HG02938 (cell line): ENCODE data around the gene IRF5.

ENCODE experiments used
- ATAC-seq: cut with Tn5 transposase; IDR thresholded peaks from one replicate; pipeline ENCODE4 v1.9.1; 2021; ENCODE audit warnings: mild to moderate bottlenecking, moderate library complexity; ENCODE audit not compliant: unreplicated experiment

Gene IRF5

GRCh38 chr7:128919881-128920799, 17.6 kb upstream of the IRF5 start:
- ATAC-seq = no peak

- ATAC-seq = no peak
Measured at GRCh38 chr7:128920913-128921582, 16.7 kb upstream of the IRF5 start.

- no peak for ATAC-seq
Measured at GRCh38 chr7:128921866-128922440, 15.8 kb upstream of the IRF5 start.

- ATAC-seq = no peak
Measured at GRCh38 chr7:128922496-128923410, 15.0 kb upstream of the IRF5 start.

DNA sequence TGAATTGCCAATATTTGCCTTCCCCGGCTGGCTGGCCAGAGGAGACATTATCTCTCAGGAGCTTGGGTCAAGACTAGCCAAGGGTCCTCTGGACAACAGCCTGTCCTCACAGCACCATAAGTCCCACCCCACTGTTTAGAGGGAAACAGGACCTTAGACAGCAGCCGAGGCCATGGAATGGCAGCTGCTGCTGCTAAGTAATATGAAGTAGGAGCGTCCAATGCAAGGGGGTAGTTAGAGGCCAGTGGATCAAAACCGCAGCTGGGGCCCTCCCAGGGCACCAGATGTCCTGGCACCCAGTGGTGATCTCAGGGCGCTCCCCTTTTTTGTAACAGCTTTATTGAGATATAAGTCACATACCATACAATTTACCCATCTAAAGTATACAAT, 14.3 kb upstream of the IRF5 start:
- ATAC-seq = no peak

GRCh38 chr7:128924707-128925588, 12.8 kb upstream of the IRF5 start:
- ATAC-seq = no peak

GRCh38 chr7:128928159-128928813, 9.4 kb upstream of the IRF5 start:
- ATAC-seq = no peak

GRCh38 chr7:128928882-128929788, 8.6 kb upstream of the IRF5 start:
- ATAC-seq = no peak

DNA sequence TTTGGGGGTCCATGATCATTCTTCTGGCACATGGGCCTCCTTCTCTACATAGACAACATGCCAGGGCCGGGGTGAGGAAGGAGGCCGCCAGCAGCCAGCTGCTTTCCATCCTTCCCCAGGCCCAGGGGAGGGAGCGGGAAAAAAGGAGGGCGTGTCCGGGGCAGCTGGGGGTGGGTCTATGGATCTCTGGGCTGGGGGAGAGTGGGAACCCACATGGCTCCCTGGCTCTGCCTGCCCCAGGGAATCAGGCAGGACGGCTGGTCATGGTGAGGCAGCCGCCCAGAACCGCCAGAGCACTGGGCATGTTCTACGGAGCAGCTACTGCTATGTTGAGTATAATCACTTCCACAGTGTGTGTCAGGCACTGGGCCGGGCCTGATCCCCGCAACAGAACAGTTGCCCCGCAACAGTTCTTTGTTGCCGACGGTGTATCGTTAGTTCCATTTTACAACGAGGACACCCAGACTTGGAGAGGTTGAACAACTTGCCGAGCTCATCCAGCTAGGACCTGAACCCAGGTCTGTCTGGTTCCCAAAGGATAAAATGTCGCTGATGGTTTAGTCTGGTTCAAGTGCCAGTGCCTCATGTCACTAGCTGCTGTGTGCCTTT, 6.4 kb upstream of the IRF5 start:
- ATAC-seq = no peak

DNA sequence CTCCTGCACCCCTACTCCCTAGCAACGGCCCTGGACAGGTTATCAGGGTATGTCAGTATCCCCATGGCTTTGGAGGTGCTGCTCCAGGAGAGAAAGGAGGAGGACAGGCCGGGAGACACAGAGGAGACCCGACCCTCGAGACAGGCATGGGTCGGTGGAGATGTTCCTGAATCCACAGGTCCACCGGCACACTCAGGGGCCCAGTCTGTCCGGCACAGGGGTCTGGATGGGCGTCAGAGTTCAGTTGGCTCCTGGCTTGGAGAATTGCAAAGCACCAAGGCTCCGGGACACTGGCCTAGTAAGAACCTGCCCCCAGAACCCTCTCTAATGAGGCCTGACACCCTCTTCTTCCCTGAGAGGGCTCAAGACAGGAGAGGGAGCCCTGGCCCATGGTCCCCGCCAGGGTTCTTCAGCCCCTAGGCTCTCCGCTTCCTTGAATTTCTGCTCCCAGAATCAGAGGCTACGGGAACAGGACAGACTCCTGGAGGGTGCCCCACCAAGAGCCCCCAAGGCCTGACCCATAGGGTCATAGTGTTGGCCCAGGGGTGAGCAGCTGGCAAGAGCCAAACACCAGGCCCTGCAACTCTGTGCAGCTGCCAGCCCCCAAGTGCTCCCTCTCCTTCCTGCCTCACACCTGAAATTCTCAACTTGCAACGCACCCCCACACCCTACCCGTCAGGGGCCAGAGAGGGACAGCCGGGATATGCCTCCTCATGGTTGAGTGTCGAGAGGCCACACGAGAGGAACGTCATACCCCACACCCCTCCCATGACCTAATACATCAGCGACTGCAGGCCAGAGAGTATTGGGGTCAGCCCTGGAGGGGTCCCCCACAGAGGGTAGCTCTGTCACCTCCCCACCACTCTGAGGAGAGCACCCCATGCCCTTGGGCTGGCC, 5.5 kb upstream of the IRF5 start:
- no peak for ATAC-seq

- no peak for ATAC-seq
Measured at GRCh38 chr7:128932862-128933179, 4.9 kb upstream of the IRF5 start.

DNA sequence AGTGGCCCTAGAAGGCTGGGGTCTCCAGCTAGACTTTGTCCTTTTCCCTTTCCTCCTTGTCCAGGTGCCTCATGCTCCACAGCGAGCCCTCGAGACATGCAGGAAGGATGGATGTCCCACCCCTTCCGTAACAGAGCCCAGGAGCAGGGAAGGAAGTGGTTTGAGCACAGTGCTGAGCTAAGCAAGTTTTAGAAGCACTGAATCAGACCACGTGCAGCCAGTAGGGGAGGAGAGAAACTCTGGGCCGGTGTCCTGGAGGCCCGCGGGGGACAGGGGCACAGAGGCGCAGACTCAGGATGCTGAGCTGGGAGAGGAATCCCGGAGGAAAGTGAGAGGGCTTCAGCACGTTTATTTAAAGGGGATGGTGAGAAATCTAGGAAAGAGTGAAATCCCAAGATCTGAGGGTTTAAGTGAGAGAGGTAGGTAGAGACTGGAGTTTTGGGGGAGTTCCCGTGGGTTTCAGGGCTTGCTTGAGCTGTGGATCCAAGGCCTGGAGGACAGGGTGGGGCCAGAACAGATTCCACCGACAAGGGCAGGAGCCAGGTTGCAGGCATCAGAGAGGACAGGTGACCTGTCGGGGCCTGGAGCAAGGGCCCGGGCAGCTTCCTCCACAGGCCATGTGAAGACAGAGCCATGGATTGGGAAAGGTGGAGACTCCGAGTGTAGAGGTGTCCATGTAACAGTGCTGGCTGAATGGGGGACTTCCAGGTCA, 4.4 kb upstream of the IRF5 start:
- ATAC-seq = no peak

DNA sequence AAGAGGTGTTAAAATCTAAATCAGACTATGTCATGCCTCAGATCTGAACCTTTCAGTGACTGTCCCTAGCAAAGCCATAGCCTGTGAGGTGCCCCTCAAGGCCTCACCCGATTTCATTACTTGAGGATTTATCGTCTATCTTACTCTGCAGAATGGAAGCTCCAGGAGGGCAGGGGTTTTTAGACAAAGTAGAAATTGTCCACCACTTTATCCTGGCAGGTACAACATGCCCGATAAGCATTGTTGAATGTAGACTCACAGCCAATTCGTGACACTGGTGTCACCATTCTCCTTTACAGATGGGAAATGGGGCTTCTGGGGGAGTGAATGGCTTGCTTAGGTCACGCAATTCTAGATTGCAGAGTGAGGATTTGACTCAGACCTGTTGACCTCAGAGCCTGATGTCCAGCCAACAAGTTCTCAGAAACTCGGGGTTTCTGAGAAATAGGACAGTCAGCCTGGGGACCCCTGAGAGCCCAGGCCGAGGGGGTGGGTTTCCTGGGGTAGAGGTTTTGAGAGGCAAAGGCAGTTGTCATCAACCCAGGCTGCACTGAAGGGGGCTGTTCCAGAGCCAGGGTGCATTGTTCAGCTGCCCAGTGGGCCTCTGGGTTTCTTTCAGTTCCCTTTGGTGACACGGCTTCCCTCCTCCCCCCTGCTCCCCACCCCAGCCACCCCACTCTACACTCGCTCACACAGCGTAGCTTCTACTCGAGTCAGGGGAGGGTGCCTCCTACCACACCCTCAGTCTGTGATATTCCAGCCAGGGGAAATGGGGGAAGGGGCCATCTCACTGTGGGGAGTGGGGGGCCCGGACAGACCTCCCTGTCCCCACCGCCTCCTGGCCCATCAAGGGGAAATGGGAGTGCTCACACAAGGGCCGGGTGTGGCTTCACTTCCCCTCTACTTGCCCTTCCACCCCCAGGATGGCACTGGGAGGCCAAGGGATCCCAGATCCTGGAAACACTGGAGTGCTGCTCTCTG, 3.1 kb upstream of the IRF5 start:
- ATAC-seq = peak; percentile 36

GRCh38 chr7:128935342-128935730, 2.4 kb upstream of the IRF5 start:
- ATAC-seq = no peak

DNA sequence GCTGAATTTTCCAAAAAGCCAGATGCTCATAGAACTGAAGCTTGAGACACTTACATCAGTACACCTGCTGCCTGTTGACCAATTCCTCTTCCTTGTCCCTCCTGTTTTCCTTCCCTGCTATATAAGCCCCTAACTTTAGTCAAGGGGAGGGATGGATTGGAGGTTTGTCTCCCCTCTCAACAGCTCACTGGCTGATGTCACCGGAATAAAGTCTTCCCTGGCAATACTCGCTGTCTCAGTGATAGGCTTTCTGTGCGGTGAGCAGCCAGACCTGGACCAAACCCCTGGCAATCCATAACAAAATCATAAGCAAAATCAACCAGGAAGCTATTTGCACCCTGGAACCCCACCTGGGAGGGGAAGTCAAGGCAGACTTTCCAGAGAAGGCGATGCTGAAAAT, 929 bp upstream of the IRF5 start:
- ATAC-seq = no peak
